ENCODE measurements around the gene FGD6. TPM values are rescaled to one million over a fixed set of nuclear protein-coding genes. Genes with fewer than 3 reads are reported as not detected.
A peak's percentile ranks its signal among the peaks of the same experiment; 100 is the strongest.

Gene FGD6
- total RNA-seq (under 1 TPM; 0.75 to 0.92 TPM), polyA plus RNA-seq (0.36 TPM)

DNA sequence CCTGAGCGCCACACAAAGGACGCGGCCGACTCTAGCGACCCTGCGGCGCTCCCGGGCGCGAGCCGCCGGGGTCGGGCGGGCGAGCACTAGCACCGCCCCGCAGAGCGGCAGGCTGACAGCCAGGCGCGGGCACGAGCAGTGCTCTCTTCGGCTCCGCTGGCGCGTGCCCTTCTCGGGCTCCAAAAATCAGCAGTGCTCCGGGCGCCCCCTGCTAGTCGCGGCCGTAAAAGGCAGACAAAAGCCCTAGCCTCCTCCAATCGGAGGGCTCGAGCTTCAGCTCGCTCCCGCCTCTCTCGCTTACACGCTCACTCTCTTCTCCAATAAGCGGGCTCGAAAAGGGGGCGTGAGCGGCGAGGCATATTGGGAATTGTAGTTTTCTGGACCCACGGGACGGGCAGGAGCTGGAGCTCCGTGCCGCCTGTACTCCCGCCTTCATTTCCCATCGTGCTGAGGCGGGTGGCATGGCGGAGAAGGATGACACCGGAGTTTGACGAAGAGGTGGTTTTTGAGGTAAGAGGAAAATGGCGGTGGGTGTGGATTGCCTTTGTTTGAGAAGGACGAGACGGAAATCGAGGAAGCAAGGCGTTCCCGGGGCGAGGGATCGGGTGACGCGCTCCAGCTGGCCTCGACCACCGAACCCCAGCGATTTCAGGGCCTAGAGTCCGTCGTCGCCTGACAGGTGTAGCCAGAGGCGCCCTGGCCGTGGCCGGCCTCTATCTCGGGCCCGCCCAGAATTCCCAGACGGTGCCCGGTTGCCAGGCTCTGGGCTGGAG is at the start of gene FGD6, which contains the start of gene VEZT:
Gene FGD6 (minus strand): TSS at position 91 of the 773 bp plus-strand sequence. CDS start 227 bp downstream, outside the sequence.
Gene VEZT (plus strand): TSS at position 431 of the 773 bp plus-strand sequence. CDS start 44 bp downstream, at position 475.
- POLR2A ChIA-PET = interaction anchor here (0.6 to 1.7 kb wide), 3 partner anchors 145 to 1334 kb away, joined by 9 to 22 read pairs (median 10); partner anchors contain the start of genes METAP2 and NR2C1
- H3K27me3 Mint-ChIP-seq = peaks cover 4 to 9% of the 10 kb centered on the region in 2 donors

DNA sequence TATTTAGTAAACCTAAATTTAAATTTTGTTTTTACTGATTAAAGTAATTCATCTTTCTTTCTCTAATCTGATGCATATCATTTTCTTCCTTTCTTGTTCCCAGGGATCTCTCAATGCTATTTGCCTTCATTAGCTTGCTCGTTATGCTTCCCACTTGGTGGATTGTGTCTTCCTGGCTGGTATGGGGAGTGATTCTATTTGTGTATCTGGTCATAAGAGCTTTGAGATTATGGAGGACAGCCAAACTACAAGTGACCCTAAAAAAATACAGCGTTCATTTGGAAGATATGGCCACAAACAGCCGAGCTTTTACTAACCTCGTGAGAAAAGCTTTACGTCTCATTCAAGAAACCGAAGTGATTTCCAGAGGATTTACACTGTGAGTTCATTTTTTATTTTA is 49.0 kb upstream of the FGD6 start:
- H3K36me3 ChIP-seq (ENCODE audit: insufficient read depth, low read length) = peaks cover 29% of the 10 kb centered on the region
- Mint-ChIP-seq H3K4me1 (peaks cover 0 to 1% (median 0%) of the 10 kb centered on the region in 3 donors), H3K27ac (no peak overlapping the region), H3K36me3 (peaks cover 8 to 67% (median 18%) of the 10 kb centered on the region in 3 donors), H3K9me3 (no peaks in the 10 kb centered on the region), H3K27me3 (no peaks in the 10 kb centered on the region), H3K4me3 (no peak overlapping the region)
- ChIA-PET POLR2A (no interaction called here), CTCF (interaction anchor here (0.9 kb wide), 1 partner anchor 11 kb away, joined by 3 read pairs; no protein-coding TSS in a partner anchor)
- H3K4me1 ChIP-seq (ENCODE audit: insufficient read depth, low read length) = no peaks in the 10 kb centered on the region
- no peak overlapping the region for H3K4me3 ChIP-seq (ENCODE audit: low read length)
- H3K9me3 ChIP-seq (ENCODE audit: low read length) = no peaks in the 10 kb centered on the region
- no peaks in the 10 kb centered on the region for H3K27me3 ChIP-seq (ENCODE audit: insufficient read depth, low read length, poor library complexity, severe bottlenecking)
- no peak overlapping the region for H3K27ac ChIP-seq (ENCODE audit: low read depth, low read length)
- DNase-seq = no peak

More for the DNA sequence above, at the start of gene FGD6, which contains the start of gene VEZT:
- peak within 1 kb of the TSS; percentile 84 for H3K4me3 ChIP-seq (ENCODE audit: low read length)
- H3K27me3 ChIP-seq (ENCODE audit: insufficient read depth, low read length, poor library complexity, severe bottlenecking) = no peaks in the 10 kb centered on the region
- Mint-ChIP-seq H3K4me1 (peaks cover 33 to 45% (median 42%) of the 10 kb centered on the region in 3 donors), H3K4me3 (peak within 1 kb of the TSS; percentile 91 to 98 (median 96)), H3K27ac (peak within 1 kb of the TSS; percentile 86 to 99 (median 96)), H3K9me3 (no peaks in the 10 kb centered on the region), H3K36me3 (peaks cover 0 to 14% (median 0%) of the 10 kb centered on the region in 3 donors)
- peaks cover 17% of the 10 kb centered on the region for H3K4me1 ChIP-seq (ENCODE audit: insufficient read depth, low read length)
- CTCF ChIA-PET = interaction anchor here (0.9 to 1.5 kb wide), 10 partner anchors 13 to 725 kb away, joined by 3 to 10 read pairs (median 5); partner anchors contain the start of genes AMDHD1, CCDC38 and NR2C1
- H3K36me3 ChIP-seq (ENCODE audit: insufficient read depth, low read length) = no peaks in the 10 kb centered on the region
- no peaks in the 10 kb centered on the region for H3K9me3 ChIP-seq (ENCODE audit: low read length)
- peak; percentile 94 to 98 (median 98) for DNase-seq
- H3K27ac ChIP-seq (ENCODE audit: low read depth, low read length) = peak within 1 kb of the TSS; percentile 94

DNA sequence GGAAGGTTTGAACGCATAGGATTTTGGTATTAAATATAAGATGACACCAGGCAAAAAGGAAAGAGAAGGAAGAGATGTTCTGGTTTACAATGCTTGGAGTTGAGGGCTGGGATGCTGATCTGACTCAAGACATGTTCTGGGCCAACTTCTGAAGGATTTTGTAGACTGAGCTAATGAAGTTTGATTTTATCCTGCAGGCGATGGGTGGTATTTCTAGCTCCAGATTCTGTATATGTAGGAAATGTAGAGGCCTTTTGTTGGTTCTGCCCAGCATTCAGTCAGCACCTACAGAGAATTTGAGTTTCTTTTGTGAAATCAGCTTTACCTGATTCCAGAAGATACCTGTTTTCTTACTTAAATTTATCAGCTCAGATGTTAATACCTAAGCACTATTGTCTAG is 48.5 kb upstream of the FGD6 start:
- H3K27me3 ChIP-seq (ENCODE audit: insufficient read depth, low read length, poor library complexity, severe bottlenecking) = no peaks in the 10 kb centered on the region
- H3K4me3 Mint-ChIP-seq = no peak overlapping the region
- no peaks in the 10 kb centered on the region for H3K27me3 Mint-ChIP-seq
- H3K36me3 Mint-ChIP-seq = peaks cover 8 to 64% (median 17%) of the 10 kb centered on the region in 3 donors
- CTCF ChIA-PET = interaction anchor here (0.9 kb wide), 1 partner anchor 11 kb away, joined by 3 read pairs; no protein-coding TSS in a partner anchor
- POLR2A ChIA-PET = no interaction called here
- no peak overlapping the region for H3K27ac ChIP-seq (ENCODE audit: low read depth, low read length)
- H3K4me3 ChIP-seq (ENCODE audit: low read length) = no peak overlapping the region
- DNase-seq = no peak
- H3K9me3 Mint-ChIP-seq = no peaks in the 10 kb centered on the region
- peaks cover 0 to 1% (median under 1%) of the 10 kb centered on the region in 3 donors for H3K4me1 Mint-ChIP-seq
- no peaks in the 10 kb centered on the region for H3K4me1 ChIP-seq (ENCODE audit: insufficient read depth, low read length)
- no peaks in the 10 kb centered on the region for H3K9me3 ChIP-seq (ENCODE audit: low read length)
- peaks cover 27% of the 10 kb centered on the region for H3K36me3 ChIP-seq (ENCODE audit: insufficient read depth, low read length)
- H3K27ac Mint-ChIP-seq = no peak overlapping the region

DNA sequence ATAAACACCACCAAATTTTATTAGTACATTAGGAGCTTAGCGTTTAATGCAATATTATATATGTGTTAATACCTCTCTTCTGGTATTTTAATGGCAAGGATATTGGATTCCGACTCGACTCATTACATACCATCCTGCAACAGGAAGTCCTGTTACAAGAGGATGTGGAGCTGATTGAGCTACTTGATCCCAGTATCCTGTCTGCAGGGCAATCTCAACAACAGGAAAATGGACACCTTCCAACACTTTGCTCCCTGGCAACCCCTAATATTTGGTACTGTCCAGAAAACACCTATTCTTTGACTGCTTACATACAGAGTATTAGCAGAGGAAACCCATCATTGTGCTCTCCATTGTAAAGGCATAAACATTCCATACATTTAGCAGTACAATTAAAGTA is 45.5 kb upstream of the FGD6 start:
- peaks cover 22% of the 10 kb centered on the region for H3K36me3 ChIP-seq (ENCODE audit: insufficient read depth, low read length)
- H3K36me3 Mint-ChIP-seq = peaks cover 8 to 65% (median 20%) of the 10 kb centered on the region in 3 donors
- ChIA-PET CTCF (no interaction called here), POLR2A (no interaction called here)
- DNase-seq = no peak
- no peaks in the 10 kb centered on the region for H3K4me1 ChIP-seq (ENCODE audit: insufficient read depth, low read length)
- no peak overlapping the region for H3K27ac ChIP-seq (ENCODE audit: low read depth, low read length)
- no peaks in the 10 kb centered on the region for H3K9me3 ChIP-seq (ENCODE audit: low read length)
- no peaks in the 10 kb centered on the region for H3K27me3 ChIP-seq (ENCODE audit: insufficient read depth, low read length, poor library complexity, severe bottlenecking)
- H3K27ac Mint-ChIP-seq = peak overlapping the region in 1 of 8 donors; percentile 6
- peaks cover 0 to 3% (median 0%) of the 10 kb centered on the region in 3 donors for H3K4me1 Mint-ChIP-seq
- H3K4me3 Mint-ChIP-seq = no peak overlapping the region
- no peaks in the 10 kb centered on the region for H3K27me3 Mint-ChIP-seq
- H3K9me3 Mint-ChIP-seq = no peaks in the 10 kb centered on the region
- no peak overlapping the region for H3K4me3 ChIP-seq (ENCODE audit: low read length)

DNA sequence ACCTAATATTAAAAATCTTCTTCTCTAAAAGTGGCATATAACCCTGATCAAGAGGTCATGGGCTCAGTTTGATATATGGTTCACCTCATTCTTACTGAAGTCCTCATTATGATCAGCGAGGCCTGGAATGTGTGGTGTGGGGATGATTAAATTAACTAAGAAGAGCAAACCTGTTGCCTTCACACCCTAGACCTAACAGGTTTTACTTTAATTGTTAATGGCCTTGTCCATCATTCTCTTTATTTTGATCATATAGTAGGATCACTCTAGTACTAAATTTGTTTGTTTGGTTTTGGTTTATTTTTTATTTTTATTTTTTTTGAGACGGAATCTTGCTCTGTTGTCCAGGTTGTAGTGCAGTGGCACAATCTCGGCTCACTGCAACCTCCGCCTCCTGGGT is 43.8 kb upstream of the FGD6 start:
- peaks cover 0 to 3% (median 0%) of the 10 kb centered on the region in 3 donors for H3K4me1 Mint-ChIP-seq
- ChIA-PET CTCF (no interaction called here), POLR2A (no interaction called here)
- no peaks in the 10 kb centered on the region for H3K27me3 Mint-ChIP-seq
- no peaks in the 10 kb centered on the region for H3K9me3 ChIP-seq (ENCODE audit: low read length)
- peaks cover 4 to 68% (median 23%) of the 10 kb centered on the region in 3 donors for H3K36me3 Mint-ChIP-seq
- peaks cover 25% of the 10 kb centered on the region for H3K36me3 ChIP-seq (ENCODE audit: insufficient read depth, low read length)
- no peak overlapping the region for H3K4me3 Mint-ChIP-seq
- H3K4me3 ChIP-seq (ENCODE audit: low read length) = no peak overlapping the region
- no peak overlapping the region for H3K27ac Mint-ChIP-seq
- no peak for DNase-seq
- no peaks in the 10 kb centered on the region for H3K27me3 ChIP-seq (ENCODE audit: insufficient read depth, low read length, poor library complexity, severe bottlenecking)
- H3K9me3 Mint-ChIP-seq = no peaks in the 10 kb centered on the region
- no peak overlapping the region for H3K27ac ChIP-seq (ENCODE audit: low read depth, low read length)
- H3K4me1 ChIP-seq (ENCODE audit: insufficient read depth, low read length) = no peaks in the 10 kb centered on the region

DNA sequence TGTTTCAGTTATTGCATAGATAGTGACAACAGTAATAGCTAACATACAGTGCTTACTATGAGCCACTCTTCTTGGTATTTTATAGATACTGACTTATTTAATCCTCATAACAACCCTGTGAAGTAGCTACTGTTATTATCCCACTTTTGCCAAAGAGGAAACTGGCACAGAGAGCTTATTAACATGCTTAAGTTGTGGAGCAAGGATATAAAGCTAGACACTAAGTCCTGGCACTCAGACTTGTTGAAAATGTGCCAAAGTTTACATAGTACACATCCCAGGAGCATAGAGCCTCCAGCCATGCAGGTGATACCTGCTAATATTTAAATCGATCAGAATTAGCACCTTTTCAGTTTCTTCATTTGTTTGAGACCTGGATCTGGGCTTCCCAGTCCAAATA is 42.1 kb upstream of the FGD6 start:
- Histone ChIP-seq H3K9me3 (ENCODE audit: low read length) (no peaks in the 10 kb centered on the region), H3K27me3 (ENCODE audit: insufficient read depth, low read length, poor library complexity, severe bottlenecking) (no peaks in the 10 kb centered on the region), H3K4me1 (ENCODE audit: insufficient read depth, low read length) (no peaks in the 10 kb centered on the region), H3K27ac (ENCODE audit: low read depth, low read length) (no peak overlapping the region), H3K36me3 (ENCODE audit: insufficient read depth, low read length) (peaks cover 31% of the 10 kb centered on the region), H3K4me3 (ENCODE audit: low read length) (no peak overlapping the region)
- Mint-ChIP-seq H3K4me1 (peaks cover 0 to 4% (median 3%) of the 10 kb centered on the region in 3 donors), H3K4me3 (no peak overlapping the region), H3K36me3 (peaks cover 9 to 77% (median 30%) of the 10 kb centered on the region in 3 donors), H3K27me3 (no peaks in the 10 kb centered on the region), H3K27ac (no peak overlapping the region), H3K9me3 (no peaks in the 10 kb centered on the region)
- ChIA-PET CTCF (no interaction called here), POLR2A (no interaction called here)
- no peak for DNase-seq

DNA sequence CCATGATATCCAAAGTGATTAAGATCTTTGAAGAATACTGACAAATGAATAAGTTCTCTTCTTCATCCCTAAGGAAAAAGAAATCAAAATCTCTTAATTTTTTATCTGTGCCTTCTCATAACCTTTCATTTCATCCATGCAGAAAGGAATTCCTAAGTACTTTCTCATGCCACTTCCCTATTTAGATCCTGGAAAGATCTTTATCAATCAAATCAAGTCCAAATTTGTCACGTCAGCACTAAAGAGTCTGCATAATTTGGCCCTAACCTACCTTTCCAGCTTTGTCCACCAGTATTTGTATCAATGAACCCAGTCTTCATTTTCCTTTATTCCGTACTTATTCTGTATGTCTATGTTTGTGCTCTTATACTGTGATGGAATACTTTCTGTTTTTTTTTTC is 41.5 kb upstream of the FGD6 start:
- Histone ChIP-seq H3K9me3 (ENCODE audit: low read length) (no peaks in the 10 kb centered on the region), H3K4me3 (ENCODE audit: low read length) (no peak overlapping the region), H3K27me3 (ENCODE audit: insufficient read depth, low read length, poor library complexity, severe bottlenecking) (no peaks in the 10 kb centered on the region), H3K4me1 (ENCODE audit: insufficient read depth, low read length) (no peaks in the 10 kb centered on the region), H3K27ac (ENCODE audit: low read depth, low read length) (no peak overlapping the region), H3K36me3 (ENCODE audit: insufficient read depth, low read length) (peaks cover 31% of the 10 kb centered on the region)
- no peaks in the 10 kb centered on the region for H3K27me3 Mint-ChIP-seq
- peaks cover 7 to 74% (median 30%) of the 10 kb centered on the region in 3 donors for H3K36me3 Mint-ChIP-seq
- no peaks in the 10 kb centered on the region for H3K9me3 Mint-ChIP-seq
- ChIA-PET CTCF (no interaction called here), POLR2A (no interaction called here)
- peaks cover 0 to 4% (median 3%) of the 10 kb centered on the region in 3 donors for H3K4me1 Mint-ChIP-seq
- no peak overlapping the region for H3K4me3 Mint-ChIP-seq
- no peak for DNase-seq
- peak overlapping the region in 1 of 8 donors; percentile 22 for H3K27ac Mint-ChIP-seq

DNA sequence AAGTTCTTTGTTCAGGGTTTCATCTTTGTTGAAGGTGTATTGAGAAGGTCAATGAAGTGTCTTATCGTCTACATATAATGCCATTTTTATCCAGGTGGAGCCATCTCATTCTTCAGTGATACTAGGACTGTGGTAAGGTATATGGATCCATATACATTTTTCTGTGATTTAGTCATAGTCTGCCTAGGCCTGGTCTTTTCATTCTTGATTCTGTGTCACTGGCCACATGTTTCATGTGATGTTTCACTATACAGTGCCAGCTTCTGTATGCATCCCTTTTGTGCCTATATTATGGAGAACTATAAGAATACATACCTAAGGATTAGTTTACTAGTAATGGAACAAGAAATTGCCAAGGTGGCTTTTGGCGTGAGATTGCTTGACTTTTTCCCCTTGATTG is 40.9 kb upstream of the FGD6 start:
- DNase-seq = no peak
- H3K27ac ChIP-seq (ENCODE audit: low read depth, low read length) = no peak overlapping the region
- Mint-ChIP-seq H3K4me3 (no peak overlapping the region), H3K9me3 (no peaks in the 10 kb centered on the region), H3K36me3 (peaks cover 8 to 73% (median 35%) of the 10 kb centered on the region in 3 donors), H3K4me1 (peaks cover 0 to 4% (median 3%) of the 10 kb centered on the region in 3 donors), H3K27me3 (no peaks in the 10 kb centered on the region), H3K27ac (no peak overlapping the region)
- H3K9me3 ChIP-seq (ENCODE audit: low read length) = no peaks in the 10 kb centered on the region
- CTCF ChIA-PET = interaction anchor here (0.6 kb wide), 1 partner anchor 48 kb away, joined by 3 read pairs; no protein-coding TSS in a partner anchor
- H3K4me1 ChIP-seq (ENCODE audit: insufficient read depth, low read length) = no peaks in the 10 kb centered on the region
- POLR2A ChIA-PET = no interaction called here
- no peak overlapping the region for H3K4me3 ChIP-seq (ENCODE audit: low read length)
- H3K27me3 ChIP-seq (ENCODE audit: insufficient read depth, low read length, poor library complexity, severe bottlenecking) = no peaks in the 10 kb centered on the region
- H3K36me3 ChIP-seq (ENCODE audit: insufficient read depth, low read length) = peaks cover 33% of the 10 kb centered on the region
